Measurements from ENCODE around the gene SLC10A6.

DNA sequence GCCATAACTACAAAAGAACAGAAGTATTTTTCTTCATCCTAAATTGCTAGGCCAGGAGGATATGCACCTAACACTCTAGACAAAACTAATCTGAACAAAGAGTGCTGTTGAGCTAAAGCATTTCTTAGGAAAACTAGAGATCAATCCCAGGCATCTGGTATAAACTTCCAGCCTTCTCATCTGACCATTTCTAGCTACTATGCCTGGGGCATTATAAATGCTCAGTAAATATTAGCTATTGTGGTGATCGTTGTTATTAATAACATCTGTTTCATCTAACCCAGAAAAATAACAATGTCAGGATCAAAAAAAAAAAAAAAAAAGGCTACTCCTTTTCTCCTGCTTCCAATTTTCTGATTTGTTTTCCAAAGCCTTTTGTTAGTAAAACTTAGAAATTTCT, 7.7 kb upstream of the SLC10A6 start:
- TF ChIP-seq, protein P1, sequence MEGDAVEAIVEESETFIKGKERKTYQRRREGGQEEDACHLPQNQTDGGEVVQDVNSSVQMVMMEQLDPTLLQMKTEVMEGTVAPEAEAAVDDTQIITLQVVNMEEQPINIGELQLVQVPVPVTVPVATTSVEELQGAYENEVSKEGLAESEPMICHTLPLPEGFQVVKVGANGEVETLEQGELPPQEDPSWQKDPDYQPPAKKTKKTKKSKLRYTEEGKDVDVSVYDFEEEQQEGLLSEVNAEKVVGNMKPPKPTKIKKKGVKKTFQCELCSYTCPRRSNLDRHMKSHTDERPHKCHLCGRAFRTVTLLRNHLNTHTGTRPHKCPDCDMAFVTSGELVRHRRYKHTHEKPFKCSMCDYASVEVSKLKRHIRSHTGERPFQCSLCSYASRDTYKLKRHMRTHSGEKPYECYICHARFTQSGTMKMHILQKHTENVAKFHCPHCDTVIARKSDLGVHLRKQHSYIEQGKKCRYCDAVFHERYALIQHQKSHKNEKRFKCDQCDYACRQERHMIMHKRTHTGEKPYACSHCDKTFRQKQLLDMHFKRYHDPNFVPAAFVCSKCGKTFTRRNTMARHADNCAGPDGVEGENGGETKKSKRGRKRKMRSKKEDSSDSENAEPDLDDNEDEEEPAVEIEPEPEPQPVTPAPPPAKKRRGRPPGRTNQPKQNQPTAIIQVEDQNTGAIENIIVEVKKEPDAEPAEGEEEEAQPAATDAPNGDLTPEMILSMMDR (IDR thresholded peaks at IDR 0.05; ENCODE audit: low read depth, low read length), result no peak
- TF ChIP-seq POLR2A (IDR thresholded peaks at IDR 0.05; ENCODE audit: extremely low read depth, insufficient read length), result no peak
- TF ChIP-seq, protein P2, sequence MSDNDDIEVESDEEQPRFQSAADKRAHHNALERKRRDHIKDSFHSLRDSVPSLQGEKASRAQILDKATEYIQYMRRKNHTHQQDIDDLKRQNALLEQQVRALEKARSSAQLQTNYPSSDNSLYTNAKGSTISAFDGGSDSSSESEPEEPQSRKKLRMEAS (IDR thresholded peaks at IDR 0.05; ENCODE audit: low read depth, low read length), result no peak
